ENCODE measurements around the gene ACTR6.
A peak's percentile ranks its signal among the peaks of the same experiment; 100 is the strongest.

The ACTR6 gene

GRCh38 chr12:100266585-100266834, 65.9 kb downstream of the ACTR6 start:
- no peaks in the 10 kb centered on the region for H3K36me3 ChIP-seq
- DNase-seq = no peak
- intact Hi-C loops (cut with DNase I; ENCODE audit: low total_unique reads) = loop anchor here (5.0 kb wide), 1 partner anchor 119 kb away; no protein-coding TSS in a partner anchor
- no peak for TF ChIP-seq CTCF (IDR thresholded peaks at IDR 0.05)
- peaks cover 0 to 26% (median 19%) of the 10 kb centered on the region in 4 donors for H3K4me1 ChIP-seq
- H3K4me3 ChIP-seq = peak overlapping the region; percentile 99
- H3K9me3 ChIP-seq = no peaks in the 10 kb centered on the region
- H3K27ac ChIP-seq = peak overlapping the region; percentile 99 to 100
- no peaks in the 10 kb centered on the region for H3K27me3 ChIP-seq

- Histone ChIP-seq H3K4me3 (peak within 1 kb of the TSS; percentile 99), H3K4me1 (peaks cover 0 to 30% (median 19%) of the 10 kb centered on the region in 4 donors), H3K27me3 (no peaks in the 10 kb centered on the region), H3K36me3 (no peaks in the 10 kb centered on the region), H3K27ac (peak within 1 kb of the TSS; percentile 99 to 100), H3K9me3 (no peaks in the 10 kb centered on the region)
- DNase-seq = peak; percentile 96 to 98
- intact Hi-C loops (cut with DNase I; ENCODE audit: low total_unique reads) = loop anchor here (5.0 kb wide), 1 partner anchor 120 kb away; no protein-coding TSS in a partner anchor
- TF ChIP-seq CTCF (IDR thresholded peaks at IDR 0.05) = no peak
Observed at GRCh38 chr12:100266835-100267602, 66.4 kb downstream of the ACTR6 start, which contains the start of the genes DEPDC4 and SCYL2. Gene DEPDC4 (minus strand): TSS chr12:100267079. CDS start chr12:100267076, 3 bp downstream. Gene SCYL2 (plus strand): TSS chr12:100267177. CDS start chr12:100282971, 15,794 bp downstream.

- Histone ChIP-seq H3K4me1 (peaks cover 0 to 31% (median 19%) of the 10 kb centered on the region in 4 donors), H3K27ac (peak overlapping the region; percentile 99 to 100), H3K4me3 (peak overlapping the region; percentile 99), H3K36me3 (no peaks in the 10 kb centered on the region), H3K27me3 (no peaks in the 10 kb centered on the region), H3K9me3 (no peaks in the 10 kb centered on the region)
- intact Hi-C loops (cut with DNase I; ENCODE audit: low total_unique reads) = loop anchor here (5.0 kb wide), 1 partner anchor 120 kb away; no protein-coding TSS in a partner anchor
- no peak for TF ChIP-seq CTCF (IDR thresholded peaks at IDR 0.05)
- DNase-seq = peak in 1 of 2 donors; percentile 30
Observed at GRCh38 chr12:100267603-100268281, 67.1 kb downstream of the ACTR6 start.

- Histone ChIP-seq H3K4me1 (peaks cover 0 to 31% (median 19%) of the 10 kb centered on the region in 4 donors), H3K9me3 (no peaks in the 10 kb centered on the region), H3K27ac (peak overlapping the region in 1 of 2 donors; percentile 100), H3K27me3 (no peaks in the 10 kb centered on the region), H3K36me3 (no peaks in the 10 kb centered on the region), H3K4me3 (peak overlapping the region in 1 of 2 donors; percentile 99)
- intact Hi-C loops (cut with DNase I; ENCODE audit: low total_unique reads) = loop anchor here (5.0 kb wide), 1 partner anchor 122 kb away; no protein-coding TSS in a partner anchor
- no peak for TF ChIP-seq CTCF (IDR thresholded peaks at IDR 0.05)
- no peak for DNase-seq
Observed at GRCh38 chr12:100268835-100269564, 68.4 kb downstream of the ACTR6 start.

- no peak for DNase-seq
- Histone ChIP-seq H3K36me3 (no peaks in the 10 kb centered on the region), H3K27ac (no peak overlapping the region), H3K4me1 (peaks cover 0 to 22% (median 10%) of the 10 kb centered on the region in 4 donors), H3K9me3 (no peaks in the 10 kb centered on the region), H3K4me3 (no peak overlapping the region), H3K27me3 (no peaks in the 10 kb centered on the region)
- no peak for TF ChIP-seq CTCF (IDR thresholded peaks at IDR 0.05)
- intact Hi-C loops (cut with DNase I; ENCODE audit: low total_unique reads) = no loop called here
Observed at GRCh38 chr12:100273782-100274181, 73.2 kb downstream of the ACTR6 start.

All from tibial artery (tissue), 4 donors.